ENCODE measurements around the gene PPFIBP2. TPM values are rescaled to one million over a fixed set of nuclear protein-coding genes. Genes with fewer than 3 reads are reported as not detected.

PPFIBP2 gene
- total and polyA plus RNA-seq, 2 donors (not counting 1 experiment from before 2014, with no cell fraction given): 22.3 to 175 TPM

DNA sequence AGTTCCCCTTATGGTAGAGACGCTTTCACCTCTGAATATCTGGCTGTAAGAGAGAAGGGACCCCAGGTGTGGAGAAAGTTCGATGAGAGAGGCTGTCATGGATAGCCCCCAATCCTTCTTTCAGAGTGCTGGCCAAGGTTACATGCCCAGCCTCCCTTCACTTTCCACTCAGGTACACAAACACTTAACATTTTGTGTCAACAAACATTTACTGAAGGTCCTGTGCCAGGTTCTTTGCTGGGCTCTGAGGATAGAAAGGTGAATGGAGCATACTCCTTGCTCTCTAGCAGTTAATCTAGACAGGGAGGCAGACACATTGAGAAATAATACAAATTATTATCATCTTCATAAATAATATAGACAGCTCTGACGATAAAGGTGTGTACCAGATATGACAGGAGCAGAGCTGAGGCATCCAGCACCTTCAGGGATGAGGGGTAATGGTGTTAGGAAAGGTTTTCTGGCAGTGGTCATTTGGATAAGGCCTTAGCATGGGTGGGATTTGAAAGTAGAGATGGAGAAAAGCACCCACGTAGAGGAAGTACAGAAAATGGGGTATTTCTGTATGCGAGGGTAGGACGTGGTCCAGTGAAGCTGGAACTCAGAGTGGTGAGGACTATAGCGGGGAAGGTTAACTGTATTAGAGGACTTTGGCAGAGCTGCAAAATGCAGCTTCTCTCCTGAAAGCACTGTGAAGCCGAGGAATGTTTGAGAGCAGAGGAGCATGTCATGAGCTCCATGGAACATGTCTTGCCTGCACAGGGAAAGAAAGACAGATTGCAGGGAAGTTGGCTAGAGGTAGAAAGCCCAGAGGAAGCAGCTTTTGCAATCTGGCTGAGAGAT, 19.6 kb downstream of the PPFIBP2 start:
- Histone ChIP-seq H4K20me1 (ENCODE audit: control insufficient read depth, insufficient read depth, low read length, poor library complexity, severe bottlenecking) (peaks cover 38% of the 10 kb centered on the region), H3K27ac (ENCODE audit: low read length in 2 of 2) (peak overlapping the region in 1 of 2 donors; percentile 48), H3K4me2 (replicated peaks; ENCODE audit: low read depth, low read length, poor library complexity, severe bottlenecking) (peak overlapping the region; percentile 56), H3K9me3 (ENCODE audit: control extremely low read depth in 1 of 3, control insufficient read depth in 2 of 3, insufficient read depth in 1 of 3, low read length in 2 of 3) (peaks cover 0 to 7% (median 0%) of the 10 kb centered on the region in 3 donors), H3K36me3 (replicated peaks in 1 of 2; ENCODE audit: control extremely low read depth in 1 of 2, control insufficient read depth in 1 of 2, extremely low read depth in 1 of 2, insufficient read depth in 2 of 2, low read length in 1 of 2) (peaks cover 0 to 6% of the 10 kb centered on the region in 2 experiments), H2AFZ (ENCODE audit: insufficient read depth, low read depth, low read length, poor library complexity, severe bottlenecking) (no peak overlapping the region), H3K9ac (ENCODE audit: low read length) (no peak overlapping the region), H3K4me3 (ENCODE audit: control extremely low read depth in 1 of 5, extremely low read depth in 1 of 5, insufficient read depth in 1 of 5, low read depth in 2 of 5, low read length in 4 of 5) (no peak overlapping the region), H3K79me2 (ENCODE audit: control insufficient read depth, insufficient read depth, low read length) (peaks cover 98% of the 10 kb centered on the region), H3K27me3 (replicated peaks in 1 of 4; ENCODE audit: control extremely low read depth in 1 of 4, control insufficient read depth in 3 of 4, insufficient read depth in 4 of 4, low read length in 3 of 4) (no peaks in the 10 kb centered on the region), H3K4me1 (ENCODE audit: control insufficient read depth in 2 of 2, insufficient read depth in 2 of 2, low read length in 2 of 2) (peaks cover 32 to 47% of the 10 kb centered on the region in 2 donors)
- ChIA-PET POLR2A (no interaction called here), CTCF (interaction anchor here (1.0 to 2.4 kb wide), 6 partner anchors 12 to 133 kb away, joined by 3 to 12 read pairs (median 6); partner anchors contain the start of gene PPFIBP2)
- intact Hi-C loops (cut with micrococcal nuclease): no loop called here
- peak; percentile 32 for DNase-seq
- peak overlapping the region; percentile 46 for H3K4me3 Mint-ChIP-seq
- H3K27ac Mint-ChIP-seq: peak overlapping the region; percentile 27
- H3K27me3 Mint-ChIP-seq: no peaks in the 10 kb centered on the region
- no peak for ATAC-seq (ENCODE audit: low read depth)
- 16% methylated on average over 5 of the region's 8 CpGs for WGBS (ENCODE audit: insufficient coverage)
- TF ChIP-seq, protein P1, sequence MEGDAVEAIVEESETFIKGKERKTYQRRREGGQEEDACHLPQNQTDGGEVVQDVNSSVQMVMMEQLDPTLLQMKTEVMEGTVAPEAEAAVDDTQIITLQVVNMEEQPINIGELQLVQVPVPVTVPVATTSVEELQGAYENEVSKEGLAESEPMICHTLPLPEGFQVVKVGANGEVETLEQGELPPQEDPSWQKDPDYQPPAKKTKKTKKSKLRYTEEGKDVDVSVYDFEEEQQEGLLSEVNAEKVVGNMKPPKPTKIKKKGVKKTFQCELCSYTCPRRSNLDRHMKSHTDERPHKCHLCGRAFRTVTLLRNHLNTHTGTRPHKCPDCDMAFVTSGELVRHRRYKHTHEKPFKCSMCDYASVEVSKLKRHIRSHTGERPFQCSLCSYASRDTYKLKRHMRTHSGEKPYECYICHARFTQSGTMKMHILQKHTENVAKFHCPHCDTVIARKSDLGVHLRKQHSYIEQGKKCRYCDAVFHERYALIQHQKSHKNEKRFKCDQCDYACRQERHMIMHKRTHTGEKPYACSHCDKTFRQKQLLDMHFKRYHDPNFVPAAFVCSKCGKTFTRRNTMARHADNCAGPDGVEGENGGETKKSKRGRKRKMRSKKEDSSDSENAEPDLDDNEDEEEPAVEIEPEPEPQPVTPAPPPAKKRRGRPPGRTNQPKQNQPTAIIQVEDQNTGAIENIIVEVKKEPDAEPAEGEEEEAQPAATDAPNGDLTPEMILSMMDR (IDR thresholded peaks at IDR 0.05): no peak
- TF ChIP-seq EZH2 (IDR thresholded peaks at IDR 0.05; ENCODE audit: borderline replicate concordance, insufficient read depth, low read depth, low read length, poor library complexity, severe bottlenecking): no peak
- H3K4me1 Mint-ChIP-seq: peaks cover 89% of the 10 kb centered on the region
- no peaks in the 10 kb centered on the region for H3K9me3 Mint-ChIP-seq (ENCODE audit: insufficient read depth)

DNA sequence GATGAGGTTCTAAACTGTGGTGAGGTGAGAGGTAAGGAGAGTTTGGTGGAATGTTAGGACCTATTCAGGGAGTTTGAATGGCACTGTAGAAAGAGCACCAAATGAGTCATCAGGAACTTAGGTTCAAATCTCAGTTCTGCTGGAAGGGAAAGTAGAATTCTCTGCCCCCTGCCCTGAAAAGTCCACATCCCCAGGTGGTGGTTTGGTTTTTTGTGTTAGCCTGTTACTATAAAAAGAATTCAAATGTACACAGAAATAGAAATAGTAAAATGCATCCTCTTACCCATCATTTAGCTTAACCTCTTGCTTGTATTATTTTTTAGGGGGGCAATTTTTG, 20.2 kb downstream of the PPFIBP2 start:
- CTCF ChIA-PET: interaction anchor here (1.0 to 2.4 kb wide), 6 partner anchors 13 to 132 kb away, joined by 3 to 12 read pairs (median 6); partner anchors contain the start of gene PPFIBP2
- Histone ChIP-seq H3K36me3 (replicated peaks in 1 of 2; ENCODE audit: control extremely low read depth in 1 of 2, control insufficient read depth in 1 of 2, extremely low read depth in 1 of 2, insufficient read depth in 2 of 2, low read length in 1 of 2) (peaks cover 0 to 6% of the 10 kb centered on the region in 2 experiments), H3K4me1 (ENCODE audit: control insufficient read depth in 2 of 2, insufficient read depth in 2 of 2, low read length in 2 of 2) (peaks cover 29 to 43% of the 10 kb centered on the region in 2 donors), H3K9ac (ENCODE audit: low read length) (no peak overlapping the region), H2AFZ (ENCODE audit: insufficient read depth, low read depth, low read length, poor library complexity, severe bottlenecking) (no peak overlapping the region), H4K20me1 (ENCODE audit: control insufficient read depth, insufficient read depth, low read length, poor library complexity, severe bottlenecking) (peaks cover 40% of the 10 kb centered on the region), H3K79me2 (ENCODE audit: control insufficient read depth, insufficient read depth, low read length) (peaks cover 98% of the 10 kb centered on the region), H3K27me3 (replicated peaks in 1 of 4; ENCODE audit: control extremely low read depth in 1 of 4, control insufficient read depth in 3 of 4, insufficient read depth in 4 of 4, low read length in 3 of 4) (no peaks in the 10 kb centered on the region), H3K4me3 (ENCODE audit: control extremely low read depth in 1 of 5, extremely low read depth in 1 of 5, insufficient read depth in 1 of 5, low read depth in 2 of 5, low read length in 4 of 5) (no peak overlapping the region), H3K4me2 (replicated peaks; ENCODE audit: low read depth, low read length, poor library complexity, severe bottlenecking) (peak overlapping the region; percentile 56), H3K9me3 (ENCODE audit: control extremely low read depth in 1 of 3, control insufficient read depth in 2 of 3, insufficient read depth in 1 of 3, low read length in 2 of 3) (peaks cover 0 to 7% (median 0%) of the 10 kb centered on the region in 3 donors), H3K27ac (ENCODE audit: low read length in 2 of 2) (no peak overlapping the region)
- intact Hi-C loops (cut with micrococcal nuclease): no loop called here
- ATAC-seq (ENCODE audit: low read depth) (no peak), DNase-seq (no peak)
- Mint-ChIP-seq H3K27ac (peak overlapping the region; percentile 27), H3K27me3 (no peaks in the 10 kb centered on the region), H3K4me3 (peak overlapping the region; percentile 46), H3K4me1 (peaks cover 87% of the 10 kb centered on the region), H3K9me3 (ENCODE audit: insufficient read depth) (no peaks in the 10 kb centered on the region)
- TF ChIP-seq, protein P1 (IDR thresholded peaks at IDR 0.05): no peak
- TF ChIP-seq EZH2 (IDR thresholded peaks at IDR 0.05; ENCODE audit: borderline replicate concordance, insufficient read depth, low read depth, low read length, poor library complexity, severe bottlenecking): no peak
- POLR2A ChIA-PET: no interaction called here

All from B cell (primary cell).